Suppressor macrophage treated with lipopolysaccharide for 4 hours (primary cell): ENCODE data around the gene STT3B.
A peak's percentile ranks its signal among the peaks of the same experiment; 100 is the strongest.

Experiments
- DNase-seq: peaks from one replicate; pipeline ENCODE4 v3.0.0-alpha.2; 2020

The STT3B gene

DNA sequence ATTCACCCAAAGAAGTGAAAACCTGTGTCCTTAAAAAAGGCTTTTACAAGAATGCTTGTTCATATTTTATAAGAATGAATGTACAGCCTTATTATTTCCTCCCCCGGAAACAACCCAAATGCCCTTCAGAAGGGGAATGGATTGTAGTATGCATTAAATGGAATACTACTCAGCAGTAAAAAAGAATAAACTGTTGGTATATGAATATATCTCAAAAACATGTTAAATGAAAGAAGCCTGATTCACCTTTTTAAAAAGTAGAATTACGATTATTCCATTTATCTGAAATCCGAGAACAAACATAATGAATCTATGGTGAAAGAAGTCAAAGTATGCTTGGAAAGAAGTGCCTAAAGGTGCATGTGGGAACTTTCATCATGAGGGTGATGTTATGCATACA is 20.5 kb downstream of the STT3B start:
- no peak for DNase-seq

GRCh38 chr3:31555204-31555603 is 22.5 kb downstream of the STT3B start:
- DNase-seq = no peak

DNA sequence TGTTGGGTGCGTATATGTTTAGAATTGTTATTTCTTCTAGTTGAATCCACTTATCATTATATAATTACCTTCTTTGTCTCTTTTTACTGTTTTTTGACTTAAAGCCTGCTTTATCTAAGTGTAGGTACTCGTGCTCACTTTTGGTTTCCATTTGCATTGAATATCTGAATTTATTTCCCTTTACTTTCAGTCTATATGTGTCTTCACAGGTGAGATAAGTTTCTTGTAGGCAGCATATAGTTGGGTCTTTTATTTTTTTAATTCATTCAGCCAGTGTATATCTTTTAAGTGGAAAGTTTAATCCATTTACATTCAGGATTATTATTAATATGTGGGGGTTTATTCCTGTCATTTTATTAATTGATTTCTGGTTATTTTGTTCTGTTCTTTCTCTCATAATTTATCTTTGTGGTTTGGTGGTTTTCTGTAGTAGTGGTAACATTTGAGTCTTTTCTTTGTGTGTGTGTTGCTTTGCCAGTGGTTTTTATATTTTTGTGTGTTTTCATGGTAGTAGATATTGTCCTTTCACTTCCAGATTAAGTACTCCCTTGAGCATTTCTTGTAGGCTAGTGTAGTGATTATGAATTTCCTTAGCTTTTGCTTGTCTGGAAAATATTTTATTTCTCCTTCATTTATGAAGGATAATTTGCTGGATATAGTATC is 27.3 kb downstream of the STT3B start:
- DNase-seq = no peak

GRCh38 chr3:31561891-31562290 is 29.2 kb downstream of the STT3B start:
- no peak for DNase-seq

GRCh38 chr3:31562525-31562924 is 29.8 kb downstream of the STT3B start:
- DNase-seq = no peak

DNA sequence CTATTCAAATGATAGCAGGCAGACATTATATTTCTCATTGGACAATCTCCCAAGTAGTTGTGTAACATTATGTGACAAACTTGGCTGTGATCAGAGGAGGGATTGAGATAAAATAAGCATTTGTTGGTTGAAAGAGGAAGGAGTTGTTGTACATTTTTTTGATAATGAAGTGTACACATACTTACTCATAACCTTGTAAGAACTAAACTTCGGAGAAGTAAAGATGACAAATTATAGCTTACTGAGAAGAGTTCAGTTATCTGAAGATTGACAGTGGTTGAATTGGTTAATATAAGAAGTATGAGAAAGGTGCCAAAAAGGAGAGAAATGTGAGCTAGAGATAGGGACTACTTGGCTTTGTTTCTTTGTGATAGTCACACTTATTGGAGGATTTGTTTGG is 32.6 kb downstream of the STT3B start:
- DNase-seq = peak; percentile 70

- DNase-seq = no peak
Observed at GRCh38 chr3:31567036-31567435, 34.3 kb downstream of the STT3B start.

- DNase-seq = no peak
Observed at GRCh38 chr3:31568649-31569048, 35.9 kb downstream of the STT3B start.

DNA sequence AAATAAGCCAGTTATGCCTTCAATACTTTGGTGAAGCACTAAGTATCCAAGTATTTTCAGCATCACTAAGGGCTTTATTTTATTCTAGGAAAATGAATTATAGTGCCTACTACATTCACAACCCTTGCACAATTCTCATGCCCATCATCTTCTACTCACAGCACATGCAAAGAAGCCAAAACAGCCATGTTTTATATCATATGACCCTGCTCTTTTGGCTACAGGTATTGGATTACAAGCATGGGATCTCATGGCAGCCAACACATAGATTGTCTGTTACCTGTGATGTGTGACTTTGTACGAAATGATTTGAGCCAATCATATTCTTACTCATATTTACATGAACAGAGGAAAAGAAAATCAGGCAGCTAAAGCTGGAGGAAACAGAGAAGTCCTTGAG is 38.6 kb downstream of the STT3B start:
- no peak for DNase-seq

- DNase-seq = peak; percentile 43
Observed at GRCh38 chr3:31572236-31573004, 39.7 kb downstream of the STT3B start.

- DNase-seq = peak; percentile 51
Observed at GRCh38 chr3:31573036-31573779, 40.5 kb downstream of the STT3B start.

GRCh38 chr3:31575448-31575847 is 42.7 kb downstream of the STT3B start:
- no peak for DNase-seq

DNA sequence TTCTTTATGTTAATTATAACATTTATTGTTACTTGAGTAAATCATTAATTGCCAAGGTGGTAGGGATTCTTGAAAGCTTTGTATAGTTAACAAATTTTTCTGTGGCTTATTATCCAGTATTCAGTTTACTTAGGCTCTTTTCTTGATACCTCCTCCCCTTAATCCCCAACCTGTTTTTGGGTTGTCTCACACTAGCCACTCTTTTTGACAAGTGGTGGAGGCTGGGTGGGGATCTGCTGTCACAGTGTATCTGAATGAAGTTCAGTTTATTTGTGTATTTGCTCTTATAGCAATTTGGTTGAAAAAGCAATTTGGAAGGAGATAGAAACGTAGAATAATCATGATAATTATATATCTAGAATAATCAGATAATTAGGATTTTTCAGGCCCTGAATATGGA is 43.8 kb downstream of the STT3B start:
- DNase-seq = no peak

DNA sequence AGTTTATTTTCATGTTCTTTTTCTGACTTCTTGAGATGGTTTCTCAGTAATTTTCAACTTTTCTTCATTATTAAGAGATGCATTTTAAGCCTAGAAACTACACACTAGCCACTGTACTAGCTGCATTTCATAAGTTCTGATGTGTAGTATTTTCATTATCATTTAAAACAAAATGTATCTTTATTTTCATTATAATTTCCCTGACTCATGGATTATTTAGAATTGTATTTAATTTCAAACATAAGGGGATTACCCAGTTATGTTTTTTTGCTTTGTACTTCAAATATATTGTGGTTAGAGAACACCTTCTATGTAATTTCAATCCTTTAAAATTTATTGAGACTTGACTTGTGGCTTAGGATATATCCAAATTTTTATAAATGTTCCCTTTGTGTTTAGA is 44.5 kb downstream of the STT3B start:
- DNase-seq = no peak

DNA sequence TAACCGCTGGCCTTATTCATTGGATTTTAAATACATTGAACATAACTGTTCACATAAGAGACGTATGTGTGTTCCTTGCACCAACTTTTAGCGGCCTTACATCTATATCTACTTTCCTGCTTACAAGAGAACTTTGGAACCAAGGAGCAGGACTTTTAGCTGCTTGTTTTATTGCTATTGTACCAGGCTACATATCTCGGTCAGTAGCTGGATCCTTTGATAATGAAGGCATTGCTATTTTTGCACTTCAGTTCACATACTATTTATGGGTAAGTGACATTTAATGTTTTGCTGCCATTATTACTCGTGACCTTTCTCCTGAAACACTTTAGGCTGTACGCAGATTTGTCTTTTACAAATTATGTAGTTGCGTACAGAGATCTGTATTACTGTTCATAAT is 47.1 kb downstream of the STT3B start:
- no peak for DNase-seq

GRCh38 chr3:31580645-31581044 is 47.9 kb downstream of the STT3B start:
- DNase-seq = no peak

GRCh38 chr3:31581660-31582059 is 48.9 kb downstream of the STT3B start:
- DNase-seq = peak; percentile 48

- no peak for DNase-seq
Observed at GRCh38 chr3:31589228-31589627, 56.5 kb downstream of the STT3B start.

DNA sequence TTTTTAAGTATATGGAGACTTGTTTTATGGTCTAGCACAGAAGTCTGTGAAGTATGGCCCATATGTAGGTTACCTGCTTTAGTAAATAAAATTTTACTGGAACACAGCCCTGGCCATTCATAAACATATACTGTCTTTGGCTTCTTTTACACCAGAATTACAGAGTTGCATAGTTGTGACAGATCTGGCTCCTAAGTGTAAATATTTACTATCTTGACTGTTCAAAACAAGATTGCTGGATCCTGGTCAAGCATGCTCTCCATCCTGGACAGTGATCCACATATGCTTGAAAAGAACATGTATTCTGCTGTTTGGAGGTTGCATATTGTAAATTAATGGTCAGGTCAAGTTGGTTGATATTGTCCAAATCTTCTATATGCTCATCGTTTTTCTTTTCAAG is 57.9 kb downstream of the STT3B start:
- DNase-seq = no peak

DNA sequence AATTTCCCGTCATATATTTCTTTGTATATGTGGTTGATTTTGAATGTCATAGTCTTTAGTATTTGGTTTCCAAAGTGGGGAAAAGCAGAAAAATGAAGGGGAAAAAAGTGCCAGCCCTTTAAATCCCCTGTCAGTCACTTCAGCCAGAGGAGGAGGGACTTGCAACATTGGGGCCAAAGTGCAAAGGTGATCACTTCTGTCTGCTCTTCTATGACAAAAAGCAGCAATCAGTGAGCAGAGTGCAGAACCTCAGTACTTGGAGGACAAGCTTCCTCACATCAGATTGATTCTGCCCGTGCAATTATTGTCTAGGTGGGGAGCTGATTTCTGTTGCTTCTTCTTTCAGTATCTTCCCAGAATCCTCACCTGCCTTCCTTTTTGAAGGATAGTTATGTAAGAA is 60.0 kb downstream of the STT3B start:
- no peak for DNase-seq

- no peak for DNase-seq
Observed at GRCh38 chr3:31596176-31596575, 63.5 kb downstream of the STT3B start.

DNA sequence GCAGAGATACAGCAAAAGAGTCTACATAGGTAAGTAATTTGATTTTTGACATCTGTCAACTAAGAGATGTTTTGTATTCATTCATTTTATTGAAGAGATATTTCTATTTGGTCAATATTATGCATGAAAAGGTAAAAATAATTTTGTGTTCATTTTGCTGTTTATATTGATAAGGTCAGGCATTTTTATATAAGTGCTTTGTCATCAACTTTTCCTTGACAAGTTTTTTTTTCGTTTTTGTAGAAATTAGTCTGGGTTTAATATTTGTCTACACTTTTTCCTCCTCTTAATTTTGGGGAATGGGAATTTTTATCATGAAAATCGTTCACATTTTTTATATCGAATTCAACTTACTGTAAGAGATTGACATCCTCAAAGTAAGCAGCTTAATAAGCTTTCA is 67.7 kb downstream of the STT3B start:
- no peak for DNase-seq

DNA sequence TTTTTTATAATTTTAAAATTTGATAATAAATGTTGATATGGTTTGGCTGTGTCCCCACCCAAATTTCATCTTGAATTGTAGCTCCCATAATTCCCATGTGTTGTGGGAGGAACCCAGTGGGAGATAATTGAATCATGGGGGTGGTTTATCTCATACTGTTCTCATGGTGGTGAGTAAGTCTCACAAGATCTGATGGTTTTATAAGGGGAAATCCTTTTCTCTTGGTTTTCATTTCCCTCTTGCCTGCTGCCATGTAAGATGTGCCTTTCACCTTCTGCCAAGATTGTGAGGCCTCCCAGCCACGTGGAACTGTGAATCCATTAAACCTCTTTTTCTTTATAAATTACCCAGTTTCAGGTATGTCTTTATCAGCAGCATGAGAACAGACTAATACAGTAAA is 72.6 kb downstream of the STT3B start:
- DNase-seq = peak; percentile 6

- DNase-seq = no peak
Observed at GRCh38 chr3:31606453-31606852, 73.7 kb downstream of the STT3B start.
